Fibroblast of peridontal ligament (primary cell): Measurements from ENCODE around the gene ENKUR.
A peak's percentile ranks its signal among the peaks of the same experiment; 100 is the strongest.

ENCODE experiments used
- DNase-seq: peaks from one replicate; pipeline ENCODE4 v3.0.0-alpha.2; 2010; ENCODE audit errors: extremely low read depth

ENKUR gene

GRCh38 chr10:24947304-24948097 lies 68.5 kb downstream of the ENKUR start:
- peak; percentile 56 for DNase-seq

GRCh38 chr10:24944512-24945255 lies 71.3 kb downstream of the ENKUR start:
- DNase-seq: peak; percentile 49

GRCh38 chr10:24938525-24938924 lies 77.4 kb downstream of the ENKUR start:
- no peak for DNase-seq

GRCh38 chr10:24938076-24938475 lies 77.9 kb downstream of the ENKUR start:
- DNase-seq: no peak

- DNase-seq: no peak
Measured at GRCh38 chr10:24935504-24936292, 80.3 kb downstream of the ENKUR start.
